Measurements from ENCODE around the gene RABL2B.

GRCh38 chr22:50728523-50728931 is 54.9 kb downstream of the RABL2B start:
- TF ChIP-seq, protein P1, sequence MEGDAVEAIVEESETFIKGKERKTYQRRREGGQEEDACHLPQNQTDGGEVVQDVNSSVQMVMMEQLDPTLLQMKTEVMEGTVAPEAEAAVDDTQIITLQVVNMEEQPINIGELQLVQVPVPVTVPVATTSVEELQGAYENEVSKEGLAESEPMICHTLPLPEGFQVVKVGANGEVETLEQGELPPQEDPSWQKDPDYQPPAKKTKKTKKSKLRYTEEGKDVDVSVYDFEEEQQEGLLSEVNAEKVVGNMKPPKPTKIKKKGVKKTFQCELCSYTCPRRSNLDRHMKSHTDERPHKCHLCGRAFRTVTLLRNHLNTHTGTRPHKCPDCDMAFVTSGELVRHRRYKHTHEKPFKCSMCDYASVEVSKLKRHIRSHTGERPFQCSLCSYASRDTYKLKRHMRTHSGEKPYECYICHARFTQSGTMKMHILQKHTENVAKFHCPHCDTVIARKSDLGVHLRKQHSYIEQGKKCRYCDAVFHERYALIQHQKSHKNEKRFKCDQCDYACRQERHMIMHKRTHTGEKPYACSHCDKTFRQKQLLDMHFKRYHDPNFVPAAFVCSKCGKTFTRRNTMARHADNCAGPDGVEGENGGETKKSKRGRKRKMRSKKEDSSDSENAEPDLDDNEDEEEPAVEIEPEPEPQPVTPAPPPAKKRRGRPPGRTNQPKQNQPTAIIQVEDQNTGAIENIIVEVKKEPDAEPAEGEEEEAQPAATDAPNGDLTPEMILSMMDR (tag by site-specific recombination; IDR thresholded peaks at IDR 0.05), result no peak
- TF ChIP-seq, protein P2, sequence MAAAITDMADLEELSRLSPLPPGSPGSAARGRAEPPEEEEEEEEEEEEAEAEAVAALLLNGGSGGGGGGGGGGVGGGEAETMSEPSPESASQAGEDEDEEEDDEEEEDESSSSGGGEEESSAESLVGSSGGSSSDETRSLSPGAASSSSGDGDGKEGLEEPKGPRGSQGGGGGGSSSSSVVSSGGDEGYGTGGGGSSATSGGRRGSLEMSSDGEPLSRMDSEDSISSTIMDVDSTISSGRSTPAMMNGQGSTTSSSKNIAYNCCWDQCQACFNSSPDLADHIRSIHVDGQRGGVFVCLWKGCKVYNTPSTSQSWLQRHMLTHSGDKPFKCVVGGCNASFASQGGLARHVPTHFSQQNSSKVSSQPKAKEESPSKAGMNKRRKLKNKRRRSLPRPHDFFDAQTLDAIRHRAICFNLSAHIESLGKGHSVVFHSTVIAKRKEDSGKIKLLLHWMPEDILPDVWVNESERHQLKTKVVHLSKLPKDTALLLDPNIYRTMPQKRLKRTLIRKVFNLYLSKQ (tag by site-specific recombination; IDR thresholded peaks at IDR 0.05; ENCODE audit: borderline replicate concordance), result no peak
- TF ChIP-seq ZNF248 (tag by site-specific recombination; IDR thresholded peaks at IDR 0.05) (no peak), ZNF701 (tag by site-specific recombination; IDR thresholded peaks at IDR 0.05) (no peak), ZNF292 (tag by site-specific recombination; IDR thresholded peaks at IDR 0.05; ENCODE audit: borderline replicate concordance, low read depth) (no peak), PRDM2 (tag by site-specific recombination; IDR thresholded peaks at IDR 0.05; ENCODE audit: borderline replicate concordance) (no peak), KLF1 (tag by site-specific recombination; IDR thresholded peaks at IDR 0.05) (no peak), ZNF660 (tag by site-specific recombination; IDR thresholded peaks at IDR 0.05) (no peak), ZNF623 (tag by site-specific recombination; IDR thresholded peaks at IDR 0.05) (no peak), ZBTB8A (tag by site-specific recombination; IDR thresholded peaks at IDR 0.05) (no peak), ZNF112 (tag by site-specific recombination; IDR thresholded peaks at IDR 0.05) (no peak), PRDM10 (tag by site-specific recombination; IDR thresholded peaks at IDR 0.05) (no peak)
- TF ChIP-seq, protein P3, sequence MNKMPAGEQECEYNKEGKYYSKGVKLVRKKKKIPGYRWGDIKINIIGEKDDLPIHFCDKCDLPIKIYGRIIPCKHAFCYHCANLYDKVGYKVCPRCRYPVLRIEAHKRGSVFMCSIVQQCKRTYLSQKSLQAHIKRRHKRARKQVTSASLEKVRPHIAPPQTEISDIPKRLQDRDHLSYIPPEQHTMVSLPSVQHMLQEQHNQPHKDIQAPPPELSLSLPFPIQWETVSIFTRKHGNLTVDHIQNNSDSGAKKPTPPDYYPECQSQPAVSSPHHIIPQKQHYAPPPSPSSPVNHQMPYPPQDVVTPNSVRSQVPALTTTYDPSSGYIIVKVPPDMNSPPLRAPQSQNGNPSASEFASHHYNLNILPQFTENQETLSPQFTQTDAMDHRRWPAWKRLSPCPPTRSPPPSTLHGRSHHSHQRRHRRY (tag by site-specific recombination; IDR thresholded peaks at IDR 0.05), result no peak
